ENCODE measurements around the gene IL17A.

GRCh38 chr6:52149076-52149475 lies 37.1 kb upstream of the IL17A start:
- TF ChIP-seq CTCF (IDR thresholded peaks at IDR 0.05) (no peak), POLR2A (IDR thresholded peaks at IDR 0.05) (no peak)
